Measurements from ENCODE around the gene PANX2. TPM values are rescaled to one million over a fixed set of nuclear protein-coding genes. Genes with fewer than 3 reads are reported as not detected.

PANX2 gene
- total and polyA plus RNA-seq, 2 donors (not counting 1 experiment from before 2014, with no cell fraction given), result 0.04 to 0.59 TPM

DNA sequence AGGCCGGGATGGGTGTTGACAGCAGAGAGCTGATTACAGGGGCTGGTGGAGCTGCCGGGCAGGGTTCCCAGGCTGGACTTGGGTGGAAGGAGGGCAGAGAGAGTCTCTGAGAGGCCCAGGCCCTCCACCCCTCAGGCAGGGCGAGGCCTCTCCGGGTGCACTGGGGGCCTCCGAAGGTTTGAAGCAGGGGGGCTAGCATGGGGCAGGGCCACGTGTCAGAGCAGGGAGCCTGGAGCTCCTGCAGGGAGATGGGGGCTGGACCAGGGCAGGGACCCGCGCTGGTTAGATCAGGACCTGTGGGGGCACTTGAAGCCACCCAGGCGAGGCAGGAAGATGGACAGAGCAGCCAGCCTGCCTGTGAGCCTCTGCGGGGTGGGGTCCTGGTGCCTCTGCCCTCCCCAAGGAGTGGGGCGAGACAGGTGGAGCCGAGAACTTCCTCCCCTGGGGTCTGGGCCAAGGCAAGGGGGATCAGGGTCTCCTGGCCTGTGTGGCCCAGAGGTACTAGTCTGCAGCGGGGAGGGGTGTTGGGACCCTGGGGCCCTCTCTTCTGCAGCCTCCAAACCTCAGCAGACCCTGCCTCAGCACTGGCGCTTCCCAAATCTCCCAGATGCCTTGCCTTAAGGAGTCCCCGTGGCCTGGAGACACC is 911 bp downstream of the PANX2 start:
- H2AFZ ChIP-seq (ENCODE audit: insufficient read depth, low read depth, low read length, poor library complexity, severe bottlenecking), result no peak overlapping the region

More for the DNA sequence above, 911 bp downstream of the PANX2 start:
- Mint-ChIP-seq H3K4me1 (peaks cover 29% of the 10 kb centered on the region), H3K9me3 (ENCODE audit: insufficient read depth) (no peaks in the 10 kb centered on the region), H3K4me3 (peak overlapping the region; percentile 74), H3K27me3 (peaks cover 25% of the 10 kb centered on the region), H3K27ac (peak overlapping the region; percentile 68)
- WGBS (ENCODE audit: insufficient coverage), result 84% methylated on average over 15 of the region's 15 CpGs
- ChIA-PET CTCF (interaction anchor here (1.0 to 1.7 kb wide), 4 partner anchors 19 to 37 kb away, joined by 3 to 4 read pairs (median 4); no protein-coding TSS in a partner anchor), POLR2A (interaction anchor here (0.6 to 8.0 kb wide), 3 partner anchors 20 to 65 kb away, joined by 3 to 54 read pairs (median 4); no protein-coding TSS in a partner anchor)
- Histone ChIP-seq H3K36me3 (replicated peaks in 1 of 2; ENCODE audit: control extremely low read depth in 1 of 2, control insufficient read depth in 1 of 2, extremely low read depth in 1 of 2, insufficient read depth in 2 of 2, low read length in 1 of 2) (no peaks in the 10 kb centered on the region), H3K9ac (ENCODE audit: low read length) (no peak overlapping the region), H3K27ac (ENCODE audit: low read length in 2 of 2) (no peak overlapping the region), H3K4me2 (replicated peaks; ENCODE audit: low read depth, low read length, poor library complexity, severe bottlenecking) (peak overlapping the region; percentile 60), H4K20me1 (ENCODE audit: control insufficient read depth, insufficient read depth, low read length, poor library complexity, severe bottlenecking) (no peaks in the 10 kb centered on the region), H3K4me3 (ENCODE audit: control extremely low read depth in 1 of 5, extremely low read depth in 1 of 5, insufficient read depth in 1 of 5, low read depth in 2 of 5, low read length in 4 of 5) (no peak overlapping the region), H3K9me3 (ENCODE audit: control extremely low read depth in 1 of 3, control insufficient read depth in 2 of 3, insufficient read depth in 1 of 3, low read length in 2 of 3) (no peaks in the 10 kb centered on the region), H3K79me2 (ENCODE audit: control insufficient read depth, insufficient read depth, low read length) (no peaks in the 10 kb centered on the region), H3K27me3 (replicated peaks in 1 of 4; ENCODE audit: control extremely low read depth in 1 of 4, control insufficient read depth in 3 of 4, insufficient read depth in 4 of 4, low read length in 3 of 4) (peaks cover 0 to 27% (median 18%) of the 10 kb centered on the region in 4 experiments), H3K4me1 (ENCODE audit: control insufficient read depth in 2 of 2, insufficient read depth in 2 of 2, low read length in 2 of 2) (peaks cover 31 to 33% of the 10 kb centered on the region in 2 donors)
- no peak for ATAC-seq (ENCODE audit: low read depth)
- TF ChIP-seq EZH2 (IDR thresholded peaks at IDR 0.05; ENCODE audit: borderline replicate concordance, insufficient read depth, low read depth, low read length, poor library complexity, severe bottlenecking), result no peak
- TF ChIP-seq, protein P1, sequence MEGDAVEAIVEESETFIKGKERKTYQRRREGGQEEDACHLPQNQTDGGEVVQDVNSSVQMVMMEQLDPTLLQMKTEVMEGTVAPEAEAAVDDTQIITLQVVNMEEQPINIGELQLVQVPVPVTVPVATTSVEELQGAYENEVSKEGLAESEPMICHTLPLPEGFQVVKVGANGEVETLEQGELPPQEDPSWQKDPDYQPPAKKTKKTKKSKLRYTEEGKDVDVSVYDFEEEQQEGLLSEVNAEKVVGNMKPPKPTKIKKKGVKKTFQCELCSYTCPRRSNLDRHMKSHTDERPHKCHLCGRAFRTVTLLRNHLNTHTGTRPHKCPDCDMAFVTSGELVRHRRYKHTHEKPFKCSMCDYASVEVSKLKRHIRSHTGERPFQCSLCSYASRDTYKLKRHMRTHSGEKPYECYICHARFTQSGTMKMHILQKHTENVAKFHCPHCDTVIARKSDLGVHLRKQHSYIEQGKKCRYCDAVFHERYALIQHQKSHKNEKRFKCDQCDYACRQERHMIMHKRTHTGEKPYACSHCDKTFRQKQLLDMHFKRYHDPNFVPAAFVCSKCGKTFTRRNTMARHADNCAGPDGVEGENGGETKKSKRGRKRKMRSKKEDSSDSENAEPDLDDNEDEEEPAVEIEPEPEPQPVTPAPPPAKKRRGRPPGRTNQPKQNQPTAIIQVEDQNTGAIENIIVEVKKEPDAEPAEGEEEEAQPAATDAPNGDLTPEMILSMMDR (IDR thresholded peaks at IDR 0.05), result no peak
- no peak for DNase-seq
- intact Hi-C loops (cut with micrococcal nuclease), result no loop called here
